GM21825 (cell line): Measurements from ENCODE around the gene ZC3H4.

ENCODE experiments used
- ATAC-seq: cut with Tn5 transposase; IDR thresholded peaks from one replicate; pipeline ENCODE4 v1.9.1; 2021; ENCODE audit warnings: mild to moderate bottlenecking, moderate library complexity; ENCODE audit not compliant: unreplicated experiment

ZC3H4 gene

DNA sequence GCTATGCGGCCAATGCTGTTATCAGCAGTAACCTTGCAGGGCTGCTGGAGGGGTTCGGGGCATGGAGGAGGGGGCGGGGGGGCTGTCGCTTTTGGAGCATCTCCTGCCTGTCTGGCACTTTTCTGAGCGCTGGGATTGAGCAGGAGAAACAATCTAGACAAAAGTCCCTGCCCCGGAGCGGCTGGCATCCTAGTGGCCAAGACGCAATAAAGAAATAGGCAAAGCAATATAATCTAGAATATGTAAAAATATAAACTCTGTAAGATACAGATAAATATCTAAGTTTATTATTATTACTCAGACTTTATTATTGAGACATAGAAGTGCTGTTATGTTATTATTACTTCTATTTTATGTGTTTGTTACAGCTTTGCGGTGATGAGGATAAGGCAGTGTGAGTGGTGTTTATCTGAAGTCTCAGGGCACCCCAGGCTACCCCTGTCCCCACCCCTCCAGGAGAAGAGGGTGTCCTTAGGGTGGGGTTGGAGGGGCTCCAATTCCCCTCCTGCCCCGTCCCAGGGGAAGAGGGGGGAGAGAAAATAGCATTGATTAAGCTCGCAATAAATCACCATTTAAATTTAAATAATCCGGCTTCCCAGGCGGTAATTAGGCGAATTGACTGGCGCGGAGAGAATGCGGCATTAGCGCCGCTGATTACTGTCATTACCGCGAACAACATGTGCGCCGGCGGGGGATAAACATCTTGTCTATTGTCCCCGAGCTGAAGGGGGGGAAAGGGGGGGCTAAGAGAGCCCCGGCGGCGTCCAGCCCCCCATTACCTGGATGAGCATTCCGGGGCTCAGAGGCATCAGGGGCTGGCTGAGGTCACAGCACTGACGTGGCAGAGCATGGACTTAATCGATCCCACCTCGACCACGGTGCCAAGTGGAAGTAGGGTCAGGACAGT lies 90.8 kb downstream of the ZC3H4 start:
- no peak for ATAC-seq

DNA sequence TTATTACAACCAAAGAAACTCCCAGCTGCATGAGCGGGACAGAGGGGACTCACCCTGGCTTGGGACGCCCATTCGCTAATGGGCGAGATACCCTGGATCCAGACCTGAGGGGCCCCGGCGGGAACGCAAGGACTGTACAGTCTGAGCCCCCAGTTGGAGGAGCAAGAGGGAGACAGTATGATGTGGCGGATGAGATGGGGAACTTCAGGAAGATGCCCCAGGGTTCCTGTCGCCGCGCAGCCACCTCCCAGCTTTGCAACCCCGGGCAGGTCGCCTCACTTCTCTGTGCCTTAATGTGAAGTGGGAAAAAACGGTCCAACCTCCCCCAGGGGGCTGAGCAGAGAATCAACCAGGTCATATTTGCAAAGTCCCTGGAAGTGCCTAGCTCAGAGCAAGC lies 91.4 kb downstream of the ZC3H4 start:
- no peak for ATAC-seq

DNA sequence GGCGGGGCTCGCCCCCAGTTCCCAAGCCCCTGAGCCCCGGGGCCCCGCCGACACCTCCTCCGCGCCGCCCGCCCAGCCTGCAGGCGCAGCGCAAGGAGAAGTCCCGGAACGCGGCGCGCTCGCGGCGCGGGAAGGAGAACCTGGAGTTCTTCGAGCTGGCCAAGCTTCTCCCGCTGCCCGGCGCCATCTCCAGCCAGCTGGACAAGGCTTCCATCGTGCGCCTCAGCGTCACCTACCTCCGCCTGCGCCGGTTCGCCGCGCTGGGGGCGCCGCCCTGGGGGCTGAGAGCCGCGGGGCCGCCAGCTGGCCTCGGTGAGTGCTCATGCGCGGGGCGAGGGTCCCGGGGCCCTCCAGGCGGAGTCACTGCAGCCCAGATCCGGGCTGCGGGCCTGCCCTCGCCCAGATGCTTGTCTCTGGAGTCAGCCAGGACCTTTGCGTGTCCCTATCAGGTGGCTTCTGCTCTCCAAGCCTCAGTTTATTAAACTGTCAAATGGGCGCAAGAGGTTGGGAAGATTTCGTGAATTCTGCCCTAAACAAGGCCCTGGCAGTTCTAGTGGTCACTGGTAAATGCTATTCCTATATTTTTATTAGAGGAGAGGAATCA lies 91.9 kb downstream of the ZC3H4 start:
- no peak for ATAC-seq

DNA sequence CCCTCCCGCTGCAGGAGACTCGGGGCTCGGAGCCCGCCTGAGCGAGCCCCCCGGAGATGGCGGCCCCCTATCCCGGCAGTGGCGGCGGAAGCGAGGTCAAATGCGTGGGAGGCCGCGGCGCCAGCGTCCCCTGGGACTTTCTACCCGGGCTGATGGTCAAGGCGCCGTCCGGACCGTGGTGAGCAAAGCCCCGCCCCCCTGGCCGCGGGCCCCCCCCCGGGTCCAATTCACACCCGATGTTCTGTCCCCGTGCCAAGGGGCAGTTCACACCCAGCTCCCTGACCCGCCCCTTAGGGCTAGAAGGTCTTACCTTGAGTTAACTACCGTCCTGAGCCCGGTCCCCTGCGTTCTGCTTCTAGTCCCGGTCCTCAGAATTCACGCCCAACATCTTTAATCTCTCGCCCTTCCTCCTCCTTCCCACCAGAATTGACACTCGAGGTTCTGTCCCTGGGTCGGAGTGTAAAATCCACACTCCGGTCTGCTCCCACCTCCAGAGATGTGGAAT lies 92.5 kb downstream of the ZC3H4 start:
- no peak for ATAC-seq

DNA sequence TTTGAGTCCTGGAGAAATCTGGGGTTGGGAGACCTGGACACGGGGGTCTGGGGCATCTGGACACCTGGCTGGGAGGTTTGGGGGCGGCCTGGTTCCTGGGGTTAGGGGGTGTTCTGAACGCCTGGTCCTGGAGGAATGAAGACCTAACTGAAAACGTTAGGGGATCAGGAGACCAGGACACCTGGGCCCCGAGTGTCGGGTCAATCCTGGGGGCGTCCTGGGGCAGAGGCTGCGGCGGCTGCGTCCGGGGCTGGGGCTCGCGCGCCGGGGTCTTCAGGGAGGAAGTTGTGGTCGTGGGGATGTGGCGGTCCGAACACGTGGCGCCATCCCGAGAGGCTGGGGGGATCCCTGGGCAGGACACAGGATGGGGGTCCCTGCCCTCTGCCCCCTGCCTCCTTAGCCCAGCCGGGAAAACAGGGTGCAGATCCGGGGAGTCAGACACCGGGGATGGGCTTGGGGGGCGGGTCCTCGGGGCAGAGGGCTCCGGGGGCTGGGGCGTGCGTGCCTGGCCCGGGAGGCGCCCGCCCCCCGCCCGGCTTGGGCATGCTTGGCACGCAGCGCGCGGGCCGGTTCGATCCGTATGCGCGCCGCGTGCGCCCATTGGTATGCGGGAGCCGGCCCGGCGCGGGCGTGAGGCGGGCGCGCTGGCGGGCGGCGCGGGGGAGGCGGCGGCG lies 93.3 kb downstream of the ZC3H4 start:
- ATAC-seq, result no peak

DNA sequence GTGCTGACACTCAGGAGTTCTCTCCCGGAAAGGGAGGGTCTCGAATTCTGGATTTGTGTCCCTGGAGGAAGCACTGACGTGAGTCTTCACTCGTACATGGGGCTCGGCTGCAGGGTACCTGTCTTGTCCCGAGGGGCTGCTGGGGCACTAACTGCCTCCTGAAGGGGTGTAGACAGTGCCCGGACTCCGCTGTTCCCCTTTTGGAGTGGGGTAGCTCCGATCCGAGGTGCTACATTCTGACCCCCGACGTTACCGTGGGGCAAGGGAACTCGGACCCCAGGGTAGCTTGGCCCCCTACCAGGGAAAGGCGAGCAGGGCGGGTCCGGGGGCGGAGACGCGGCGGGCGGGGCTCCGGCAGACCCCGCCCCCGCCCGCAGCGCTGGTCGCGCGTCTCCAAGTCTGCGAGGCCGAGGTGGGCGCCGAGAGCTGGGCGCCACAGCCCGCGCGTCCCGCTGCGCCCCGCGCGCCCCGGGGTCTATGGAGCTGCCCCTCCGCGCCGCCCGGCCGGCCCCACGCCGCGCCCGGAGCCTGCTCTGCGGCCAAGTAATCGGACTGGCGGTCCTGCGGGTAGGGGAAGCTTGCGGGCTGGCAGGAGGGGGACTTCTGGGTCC lies 94.0 kb downstream of the ZC3H4 start, which contains the start of gene NPAS1:
NPAS1 (plus strand) TSS at position 407 of the 611 bp plus-strand sequence. CDS start 1,211 bp downstream, outside the sequence.
- ATAC-seq, result no peak

DNA sequence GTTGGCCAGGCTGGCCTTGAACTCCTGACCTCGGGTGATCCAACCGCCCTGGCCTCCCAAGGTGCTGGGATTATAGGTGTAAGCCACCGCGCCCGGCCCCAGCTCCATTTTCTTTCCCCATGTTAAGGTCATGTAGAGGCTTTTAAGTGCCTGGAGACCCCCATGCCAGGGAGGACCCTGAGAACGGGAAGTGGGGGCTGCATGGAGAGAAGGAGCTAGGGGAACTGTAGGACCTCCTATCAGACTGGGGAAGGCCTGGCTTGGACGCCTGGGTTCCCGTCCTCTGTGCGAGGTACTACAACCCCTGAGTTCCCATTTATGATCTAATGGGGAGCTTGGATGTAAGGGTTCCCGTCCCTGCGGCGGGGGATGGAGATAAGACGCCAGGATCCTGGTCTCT lies 94.7 kb downstream of the ZC3H4 start:
- ATAC-seq, result no peak
